Ishikawa (cell line): Measurements from ENCODE around the gene INPP4B.
A peak's percentile ranks its signal among the peaks of the same experiment; 100 is the strongest.

ENCODE experiments used
- CEBPB ChIP-seq: IDR thresholded peaks from 2 replicates; pipeline ENCODE4 v1.6.1; 2012
- CREB1 ChIP-seq: IDR thresholded peaks from 2 replicates; pipeline ENCODE4 v1.6.1; 2012; ENCODE audit warnings: low read depth
- EGR1 ChIP-seq: IDR thresholded peaks from 2 replicates; pipeline ENCODE4 v1.6.1; 2012
- EP300 ChIP-seq: IDR thresholded peaks from 2 replicates; pipeline ENCODE4 v1.6.1; 2012; ENCODE audit warnings: borderline replicate concordance
- FOXM1 ChIP-seq: IDR thresholded peaks from 2 replicates; pipeline ENCODE4 v1.6.1; 2012; ENCODE audit warnings: low read depth, borderline replicate concordance
- MAX ChIP-seq: IDR thresholded peaks from 2 replicates; pipeline ENCODE4 v1.6.1; 2012
- NFIC ChIP-seq: IDR thresholded peaks from 2 replicates; pipeline ENCODE4 v1.6.1; 2012
- RAD21 ChIP-seq: IDR thresholded peaks from 2 replicates; pipeline ENCODE4 v1.6.1; 2012; ENCODE audit warnings: low read depth
- REST ChIP-seq: IDR thresholded peaks from 2 replicates; pipeline ENCODE4 v1.6.1; 2012; ENCODE audit warnings: low read depth, mild to moderate bottlenecking
- TAF1 ChIP-seq: IDR thresholded peaks from 2 replicates; pipeline ENCODE4 v1.6.1; 2012; ENCODE audit warnings: low read depth, mild to moderate bottlenecking
- TCF12 ChIP-seq: IDR thresholded peaks from 2 replicates; pipeline ENCODE4 v1.6.1; 2012; ENCODE audit warnings: low read depth
- TEAD4 ChIP-seq: IDR thresholded peaks from 2 replicates; pipeline ENCODE4 v1.6.1; 2012
- USF1 ChIP-seq: IDR thresholded peaks from 2 replicates; pipeline ENCODE4 v1.6.1; 2012
- YY1 ChIP-seq: IDR thresholded peaks from 2 replicates; pipeline ENCODE4 v1.6.1; 2012; ENCODE audit warnings: low read depth
- ZBTB7A ChIP-seq: IDR thresholded peaks from 2 replicates; pipeline ENCODE4 v1.6.1; 2012; ENCODE audit warnings: low read depth

Gene INPP4B

GRCh38 chr4:142404191-142404611 is 441.9 kb downstream of the INPP4B start:
- TF ChIP-seq TAF1 (no peak), RAD21 (no peak), NFIC (no peak), USF1 (no peak), CREB1 (no peak), MAX (no peak), EP300 (no peak), YY1 (no peak), TEAD4 (no peak), FOXM1 (no peak), CEBPB (no peak), TCF12 (no peak), ZBTB7A (no peak), REST (no peak), EGR1 (no peak)

- TF ChIP-seq RAD21: no peak
- no peak for TF ChIP-seq TAF1
- no peak for TF ChIP-seq ZBTB7A
- TF ChIP-seq REST: no peak
- no peak for TF ChIP-seq FOXM1
- TF ChIP-seq YY1: no peak
- no peak for TF ChIP-seq NFIC
- no peak for TF ChIP-seq CEBPB
- no peak for TF ChIP-seq MAX
- TF ChIP-seq TCF12: no peak
- no peak for TF ChIP-seq CREB1
- no peak for TF ChIP-seq EP300
- no peak for TF ChIP-seq USF1
- TF ChIP-seq TEAD4: no peak
- no peak for TF ChIP-seq EGR1
Measured at GRCh38 chr4:142402900-142403299, 443.2 kb downstream of the INPP4B start.

GRCh38 chr4:142402156-142402555 is 443.9 kb downstream of the INPP4B start:
- peak; percentile 53; the same call in 1 of the 2 replicates for TF ChIP-seq CEBPB
- no peak for TF ChIP-seq EP300
- TF ChIP-seq ZBTB7A: no peak
- no peak for TF ChIP-seq EGR1

- TF ChIP-seq TEAD4 (no peak), NFIC (no peak), CEBPB (no peak), REST (no peak), YY1 (no peak), TCF12 (no peak), EGR1 (no peak), EP300 (no peak), USF1 (no peak), CREB1 (no peak), RAD21 (no peak), MAX (no peak), ZBTB7A (no peak), FOXM1 (no peak), TAF1 (no peak)
Measured at GRCh38 chr4:142396279-142396678, 449.8 kb downstream of the INPP4B start.
